Fibroblast of skin of right biceps (primary cell): ENCODE results near the gene LGALS14.

Experiments
- DNase-seq: peaks from one replicate; pipeline ENCODE4 v3.0.0-alpha.2; 2013

The LGALS14 gene

GRCh38 chr19:39752390-39752789 lies 48.1 kb downstream of the LGALS14 start:
- DNase-seq = no peak

- no peak for DNase-seq
Observed at GRCh38 chr19:39752795-39753194, 48.5 kb downstream of the LGALS14 start.

DNA sequence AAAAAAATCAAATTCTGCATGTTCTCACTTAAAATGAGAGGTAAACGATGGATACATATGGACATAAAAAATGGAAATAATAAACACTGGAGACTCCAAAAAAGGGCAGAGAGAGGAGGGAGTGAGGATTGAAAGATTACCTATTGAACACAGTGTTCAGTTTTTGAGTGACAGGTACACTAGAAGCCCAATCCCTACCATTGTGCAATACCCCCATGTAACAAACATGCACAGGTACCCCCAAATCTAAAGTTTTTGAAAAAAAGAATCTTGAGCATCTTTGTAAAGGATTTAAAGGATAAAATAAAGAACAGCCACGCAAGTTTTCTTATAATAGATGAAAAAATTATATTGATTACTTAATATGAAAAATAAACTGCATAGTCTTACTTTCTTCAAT lies 50.3 kb downstream of the LGALS14 start:
- DNase-seq = no peak

GRCh38 chr19:39754971-39755370 lies 50.7 kb downstream of the LGALS14 start:
- DNase-seq = no peak
